ENCODE measurements around the gene PCA3. TPM values are rescaled to one million over a fixed set of nuclear protein-coding genes. Genes with fewer than 3 reads are reported as not detected.

PCA3 gene
- total RNA-seq, 4 donors from 2014 or later, result not detected

DNA sequence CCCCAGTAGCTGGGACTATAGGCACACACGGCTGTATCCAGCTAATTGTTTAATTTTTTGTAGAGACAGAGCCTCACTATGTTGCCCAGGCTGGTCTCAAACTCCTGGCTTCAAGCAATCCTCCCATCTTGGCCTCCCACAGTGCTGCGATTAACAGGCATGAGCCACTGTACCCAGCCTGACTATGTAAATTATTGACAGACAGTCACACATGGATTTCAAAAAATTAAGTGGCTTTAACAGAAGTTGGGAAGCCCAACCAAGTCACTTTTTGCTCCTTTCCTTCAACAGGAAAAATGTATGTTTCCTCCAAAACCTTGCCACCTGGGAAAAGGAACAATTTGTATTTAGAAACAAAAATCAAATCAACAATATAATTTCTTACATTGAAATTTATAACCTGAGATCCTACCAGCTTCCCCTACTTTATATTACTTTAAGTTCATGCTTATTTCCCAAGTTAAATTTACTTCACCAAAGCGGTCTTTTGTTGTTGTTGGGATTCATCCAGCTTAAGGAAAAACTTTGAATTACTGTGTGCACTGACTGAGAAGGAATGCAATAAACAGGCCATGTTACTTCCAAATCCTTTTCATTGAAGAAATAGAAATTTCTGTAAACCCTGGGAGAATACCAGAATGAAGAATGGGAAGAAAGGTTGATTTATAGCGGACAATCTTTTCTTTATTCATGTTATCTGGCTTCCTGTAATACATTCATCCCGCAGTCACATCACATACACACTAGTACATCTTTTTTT, 8.6 kb downstream of the PCA3 start:
- in situ Hi-C loops (cut with MboI; ENCODE audit: low sequenced_read_pairs in 4 of 4), result no loop called here
- ATAC-seq, result no peak
- no peak for TF ChIP-seq POLR2A (IDR thresholded peaks at IDR 0.05)
- TF ChIP-seq, protein P1, sequence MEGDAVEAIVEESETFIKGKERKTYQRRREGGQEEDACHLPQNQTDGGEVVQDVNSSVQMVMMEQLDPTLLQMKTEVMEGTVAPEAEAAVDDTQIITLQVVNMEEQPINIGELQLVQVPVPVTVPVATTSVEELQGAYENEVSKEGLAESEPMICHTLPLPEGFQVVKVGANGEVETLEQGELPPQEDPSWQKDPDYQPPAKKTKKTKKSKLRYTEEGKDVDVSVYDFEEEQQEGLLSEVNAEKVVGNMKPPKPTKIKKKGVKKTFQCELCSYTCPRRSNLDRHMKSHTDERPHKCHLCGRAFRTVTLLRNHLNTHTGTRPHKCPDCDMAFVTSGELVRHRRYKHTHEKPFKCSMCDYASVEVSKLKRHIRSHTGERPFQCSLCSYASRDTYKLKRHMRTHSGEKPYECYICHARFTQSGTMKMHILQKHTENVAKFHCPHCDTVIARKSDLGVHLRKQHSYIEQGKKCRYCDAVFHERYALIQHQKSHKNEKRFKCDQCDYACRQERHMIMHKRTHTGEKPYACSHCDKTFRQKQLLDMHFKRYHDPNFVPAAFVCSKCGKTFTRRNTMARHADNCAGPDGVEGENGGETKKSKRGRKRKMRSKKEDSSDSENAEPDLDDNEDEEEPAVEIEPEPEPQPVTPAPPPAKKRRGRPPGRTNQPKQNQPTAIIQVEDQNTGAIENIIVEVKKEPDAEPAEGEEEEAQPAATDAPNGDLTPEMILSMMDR (IDR thresholded peaks at IDR 0.05 in 4 of 5, conservative IDR thresholded peaks at IDR 0.05 in 1 of 5), result no peak
- Histone ChIP-seq H3K36me3 (no peaks in the 10 kb centered on the region), H3K27me3 (no peaks in the 10 kb centered on the region), H3K9me3 (no peaks in the 10 kb centered on the region), H3K4me1 (no peaks in the 10 kb centered on the region), H3K27ac (no peak overlapping the region), H3K4me3 (no peak overlapping the region)
- intact Hi-C loops (cut with DNase I; ENCODE audit: low total_unique reads), result no loop called here
- no peak for DNase-seq

DNA sequence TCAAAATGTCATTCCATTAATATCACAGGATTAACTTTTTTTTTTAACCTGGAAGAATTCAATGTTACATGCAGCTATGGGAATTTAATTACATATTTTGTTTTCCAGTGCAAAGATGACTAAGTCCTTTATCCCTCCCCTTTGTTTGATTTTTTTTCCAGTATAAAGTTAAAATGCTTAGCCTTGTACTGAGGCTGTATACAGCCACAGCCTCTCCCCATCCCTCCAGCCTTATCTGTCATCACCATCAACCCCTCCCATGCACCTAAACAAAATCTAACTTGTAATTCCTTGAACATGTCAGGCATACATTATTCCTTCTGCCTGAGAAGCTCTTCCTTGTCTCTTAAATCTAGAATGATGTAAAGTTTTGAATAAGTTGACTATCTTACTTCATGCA, 20.6 kb downstream of the PCA3 start:
- DNase-seq, result no peak
- Histone ChIP-seq H3K4me3 (no peak overlapping the region), H3K9me3 (no peaks in the 10 kb centered on the region), H3K27ac (no peak overlapping the region), H3K36me3 (no peaks in the 10 kb centered on the region), H3K27me3 (no peaks in the 10 kb centered on the region), H3K4me1 (no peaks in the 10 kb centered on the region)
- ATAC-seq, result no peak
- in situ Hi-C loops (cut with MboI; ENCODE audit: low sequenced_read_pairs in 4 of 4) (no loop called here), intact Hi-C loops (cut with DNase I; ENCODE audit: low total_unique reads) (no loop called here)
- TF ChIP-seq, protein P1 (IDR thresholded peaks at IDR 0.05 in 4 of 5, conservative IDR thresholded peaks at IDR 0.05 in 1 of 5), result no peak
- no peak for TF ChIP-seq POLR2A (IDR thresholded peaks at IDR 0.05)

DNA sequence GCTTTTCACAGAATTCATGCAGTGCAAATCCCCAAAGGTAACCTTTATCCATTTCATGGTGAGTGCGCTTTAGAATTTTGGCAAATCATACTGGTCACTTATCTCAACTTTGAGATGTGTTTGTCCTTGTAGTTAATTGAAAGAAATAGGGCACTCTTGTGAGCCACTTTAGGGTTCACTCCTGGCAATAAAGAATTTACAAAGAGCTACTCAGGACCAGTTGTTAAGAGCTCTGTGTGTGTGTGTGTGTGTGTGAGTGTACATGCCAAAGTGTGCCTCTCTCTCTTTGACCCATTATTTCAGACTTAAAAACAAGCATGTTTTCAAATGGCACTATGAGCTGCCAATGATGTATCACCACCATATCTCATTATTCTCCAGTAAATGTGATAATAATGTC, 21.3 kb downstream of the PCA3 start:
- Histone ChIP-seq H3K4me3 (no peak overlapping the region), H3K4me1 (no peaks in the 10 kb centered on the region), H3K27me3 (no peaks in the 10 kb centered on the region), H3K27ac (no peak overlapping the region), H3K9me3 (no peaks in the 10 kb centered on the region), H3K36me3 (no peaks in the 10 kb centered on the region)
- in situ Hi-C loops (cut with MboI; ENCODE audit: low sequenced_read_pairs in 4 of 4), result no loop called here
- DNase-seq (no peak), ATAC-seq (no peak)
- intact Hi-C loops (cut with DNase I; ENCODE audit: low total_unique reads), result no loop called here
- no peak for TF ChIP-seq POLR2A (IDR thresholded peaks at IDR 0.05)
- TF ChIP-seq, protein P1 (IDR thresholded peaks at IDR 0.05 in 4 of 5, conservative IDR thresholded peaks at IDR 0.05 in 1 of 5), result no peak

DNA sequence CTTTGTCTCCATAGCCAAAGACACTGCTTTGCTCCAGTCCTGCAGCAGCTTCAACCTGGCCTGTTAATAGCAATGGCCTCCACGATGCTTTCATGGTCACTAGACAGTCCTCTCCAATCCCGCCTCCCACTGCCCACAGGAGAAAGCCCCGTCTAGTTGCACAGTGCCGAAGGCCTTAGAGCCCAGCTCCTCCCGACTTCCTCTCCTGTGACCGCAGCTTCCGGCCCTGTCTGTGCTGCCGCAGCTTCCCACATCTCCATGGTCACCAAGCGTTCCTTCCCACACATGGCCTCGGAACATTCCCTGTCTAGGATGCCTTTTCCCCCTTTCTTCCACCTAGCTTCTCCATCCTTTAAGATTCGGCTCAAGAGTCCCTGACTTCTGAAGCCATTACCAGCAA, 23.4 kb downstream of the PCA3 start:
- Histone ChIP-seq H3K27ac (no peak overlapping the region), H3K4me3 (no peak overlapping the region), H3K4me1 (no peaks in the 10 kb centered on the region), H3K36me3 (no peaks in the 10 kb centered on the region), H3K9me3 (no peaks in the 10 kb centered on the region), H3K27me3 (no peaks in the 10 kb centered on the region)
- intact Hi-C loops (cut with DNase I; ENCODE audit: low total_unique reads), result no loop called here
- in situ Hi-C loops (cut with MboI; ENCODE audit: low sequenced_read_pairs in 4 of 4), result no loop called here
- ATAC-seq, result no peak
- TF ChIP-seq, protein P1 (IDR thresholded peaks at IDR 0.05 in 4 of 5, conservative IDR thresholded peaks at IDR 0.05 in 1 of 5), result no peak
- TF ChIP-seq POLR2A (IDR thresholded peaks at IDR 0.05), result no peak
- no peak for DNase-seq

DNA sequence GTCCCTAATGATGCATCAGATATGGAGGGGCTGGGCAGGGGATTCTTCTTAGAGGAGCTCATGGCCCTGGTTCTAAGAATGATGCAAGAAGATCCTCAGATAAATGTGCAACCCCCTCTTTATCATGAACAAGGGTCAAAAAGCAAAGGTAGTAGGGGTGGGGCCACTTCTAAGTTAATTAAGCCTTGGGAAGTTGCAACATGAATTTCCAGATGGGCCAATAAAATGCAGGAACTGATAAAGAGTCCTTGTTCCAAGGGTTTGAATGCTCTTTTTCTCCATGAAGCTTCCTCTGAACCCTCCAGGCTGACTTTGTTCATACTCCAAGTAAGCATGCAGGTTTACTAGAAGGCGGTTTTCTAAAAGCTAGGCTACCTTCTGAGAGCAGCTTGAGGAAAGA, 25.6 kb downstream of the PCA3 start:
- intact Hi-C loops (cut with DNase I; ENCODE audit: low total_unique reads), result no loop called here
- DNase-seq (no peak), ATAC-seq (no peak)
- in situ Hi-C loops (cut with MboI; ENCODE audit: low sequenced_read_pairs in 4 of 4), result no loop called here
- no peak for TF ChIP-seq POLR2A (IDR thresholded peaks at IDR 0.05)
- TF ChIP-seq, protein P1 (IDR thresholded peaks at IDR 0.05 in 4 of 5, conservative IDR thresholded peaks at IDR 0.05 in 1 of 5), result no peak
- H3K36me3 ChIP-seq, result no peaks in the 10 kb centered on the region
- no peaks in the 10 kb centered on the region for H3K27me3 ChIP-seq
- no peak overlapping the region for H3K4me3 ChIP-seq
- no peaks in the 10 kb centered on the region for H3K4me1 ChIP-seq
- no peak overlapping the region for H3K27ac ChIP-seq
- no peaks in the 10 kb centered on the region for H3K9me3 ChIP-seq
